Subcutaneous adipose tissue (tissue), 4 donors: ENCODE data around the gene RAB30. TPM values are rescaled to one million over a fixed set of nuclear protein-coding genes. Genes with fewer than 3 reads are reported as not detected.

ENCODE experiments used
- CTCF ChIP-seq: fragments of 450-650 bp; IDR thresholded peaks from one replicate; pipeline ENCODE4 v1.5.1; 2016; ENCODE audit warnings: low read depth, mild to moderate bottlenecking, control low read depth, antibody characterized with exemption, moderate library complexity
- total RNA-seq, 4 donors: library from RNA; depleted of rRNA; stranded (reverse); fragments of >200 nt; gene quantifications; one replicate each; pipeline ENCODE4 v1.1.0, GENCODE V29; 2016

The RAB30 gene
- total RNA-seq, 4 donors from 2014 or later: 18.8 to 34.1 (median 27.5) TPM

DNA sequence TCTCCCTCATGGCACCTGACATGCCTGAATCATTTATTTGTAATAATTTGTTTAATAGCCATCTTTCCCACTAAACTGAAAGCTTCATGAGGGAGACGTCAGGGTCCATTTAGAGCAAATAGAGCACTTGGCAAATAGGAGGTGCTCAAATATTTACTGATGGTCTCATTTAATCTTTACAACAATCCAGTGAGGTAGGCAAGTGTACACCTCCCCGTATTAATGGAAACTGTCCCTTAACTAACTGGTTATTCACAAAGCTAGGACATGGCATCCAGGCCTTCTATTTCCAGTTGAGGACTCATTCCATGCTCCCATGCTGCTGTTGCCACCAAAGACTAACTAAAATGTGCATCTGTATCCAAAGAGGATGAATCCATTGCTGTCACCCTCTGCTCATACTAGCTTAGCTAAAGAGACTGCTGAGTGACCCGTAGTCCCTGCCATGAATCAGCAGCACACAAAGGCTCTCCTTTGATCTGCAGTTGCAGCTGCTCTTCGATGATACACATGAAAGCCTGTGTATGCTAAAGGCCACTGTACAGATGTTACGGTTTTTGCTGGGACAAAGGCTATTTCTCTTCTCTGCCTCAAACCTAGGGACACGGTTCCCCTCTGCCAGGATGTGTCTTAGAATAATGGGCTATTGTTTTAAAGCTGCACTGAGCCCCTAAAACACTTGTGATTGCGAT, 82.6 kb downstream of the RAB30 start:
- TF ChIP-seq CTCF: no peak

- no peak for TF ChIP-seq CTCF
Observed at GRCh38 chr11:82987997-82988396, 83.7 kb downstream of the RAB30 start.

DNA sequence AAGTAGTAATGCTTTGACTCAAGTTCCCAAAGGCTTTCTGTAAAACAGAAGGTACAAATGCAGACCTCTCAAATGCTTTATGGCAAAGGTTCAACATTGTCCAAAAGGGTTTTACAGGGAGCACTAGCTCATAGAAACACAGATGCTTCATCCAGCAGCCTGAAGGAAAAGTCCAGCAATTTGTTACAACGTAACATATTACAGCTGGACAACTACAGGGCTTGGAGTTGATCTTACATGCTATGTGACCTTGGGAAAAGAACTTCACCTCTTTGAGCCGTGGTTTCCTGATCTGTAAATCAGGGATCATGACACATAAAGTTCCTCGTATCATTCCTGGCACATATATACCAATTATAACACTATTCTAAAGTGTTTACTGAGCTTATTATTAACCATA, 85.3 kb downstream of the RAB30 start:
- no peak for TF ChIP-seq CTCF

- TF ChIP-seq CTCF: no peak
Observed at GRCh38 chr11:82981852-82982251, 89.8 kb downstream of the RAB30 start.

GRCh38 chr11:82980947-82981346, 90.8 kb downstream of the RAB30 start:
- no peak for TF ChIP-seq CTCF

DNA sequence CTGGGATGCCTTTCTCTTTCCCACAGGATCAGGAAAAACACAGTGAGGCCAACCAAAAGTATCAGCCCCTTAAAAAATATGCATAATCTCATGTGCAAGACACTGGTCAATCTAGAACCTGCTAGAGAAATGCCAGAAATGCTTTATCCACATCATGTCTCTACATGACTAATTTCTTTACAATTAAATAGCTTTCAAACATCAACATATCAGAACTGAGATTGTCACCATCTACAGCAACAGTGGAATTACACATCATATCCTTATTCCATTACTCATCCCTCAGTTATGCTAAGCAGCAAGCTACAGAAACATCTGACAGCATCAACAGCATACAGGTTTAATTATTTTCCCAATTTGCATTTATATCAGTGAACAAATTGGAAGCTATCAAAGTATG, 91.4 kb downstream of the RAB30 start:
- no peak for TF ChIP-seq CTCF

DNA sequence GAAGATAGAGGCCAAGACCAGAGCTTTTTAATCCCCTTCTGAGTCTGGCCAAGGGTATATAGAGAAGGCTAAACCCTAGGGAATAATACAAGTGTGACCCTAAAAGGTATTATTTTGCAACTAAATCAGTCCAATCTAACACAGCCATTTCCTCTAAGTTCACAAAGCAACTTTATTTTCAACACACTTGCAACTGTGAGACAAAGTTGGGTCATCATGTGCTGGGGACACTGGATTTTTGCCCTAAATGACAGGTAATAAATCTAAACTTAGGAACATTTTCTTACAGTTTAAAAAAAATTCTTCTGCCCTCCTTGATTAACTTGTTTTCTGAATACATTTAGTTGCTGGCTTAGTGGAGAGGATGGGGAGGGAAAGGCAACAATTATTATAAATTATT, 91.9 kb downstream of the RAB30 start:
- TF ChIP-seq CTCF: no peak
